Measurements from ENCODE around the gene DCAF15. TPM values are rescaled to one million over a fixed set of nuclear protein-coding genes. Genes with fewer than 3 reads are reported as not detected.

DCAF15 gene
- total RNA-seq, 4 donors from 2014 or later = 14.7 to 23.1 (median 19.5) TPM

GRCh38 chr19:13981988-13982501 lies 29.7 kb downstream of the DCAF15 start:
- Histone ChIP-seq H3K36me3 (peaks cover 0 to 43% (median 5%) of the 10 kb centered on the region in 3 donors), H3K27ac (no peak overlapping the region), H3K4me3 (no peak overlapping the region), H3K9me3 (no peaks in the 10 kb centered on the region), H3K27me3 (no peaks in the 10 kb centered on the region), H3K4me1 (peaks cover 28 to 53% (median 29%) of the 10 kb centered on the region in 3 donors)
- intact Hi-C loops (cut with DNase I) = no loop called here
- WGBS, 2 donors = 70 to 76% methylated on average over 3 to 5 of the region's 17 CpGs
- TF ChIP-seq CTCF (IDR thresholded peaks at IDR 0.05) (no peak), POLR2A (IDR thresholded peaks at IDR 0.05) (no peak)
- no peak for DNase-seq

GRCh38 chr19:13982773-13983172 lies 30.5 kb downstream of the DCAF15 start:
- Histone ChIP-seq H3K9me3 (no peaks in the 10 kb centered on the region), H3K27me3 (no peaks in the 10 kb centered on the region), H3K4me1 (peaks cover 29 to 60% (median 32%) of the 10 kb centered on the region in 3 donors), H3K36me3 (peaks cover 0 to 45% (median 5%) of the 10 kb centered on the region in 3 donors), H3K27ac (peak overlapping the region in 1 of 4 donors; percentile 2), H3K4me3 (no peak overlapping the region)
- DNase-seq = no peak
- intact Hi-C loops (cut with DNase I) = no loop called here
- 91 to 94% methylated on average over 6 of the region's 9 CpGs for WGBS, 2 donors
- TF ChIP-seq POLR2A (IDR thresholded peaks at IDR 0.05) (no peak), CTCF (IDR thresholded peaks at IDR 0.05) (no peak)

- no peak for TF ChIP-seq POLR2A (IDR thresholded peaks at IDR 0.05)
- TF ChIP-seq CTCF (IDR thresholded peaks at IDR 0.05) = no peak
- no peak for DNase-seq
- Histone ChIP-seq H3K27ac (peak overlapping the region in 1 of 4 donors; percentile 2), H3K4me1 (peaks cover 27 to 60% (median 28%) of the 10 kb centered on the region in 3 donors), H3K4me3 (no peak overlapping the region), H3K36me3 (peaks cover 0 to 49% (median 5%) of the 10 kb centered on the region in 3 donors), H3K27me3 (no peaks in the 10 kb centered on the region), H3K9me3 (no peaks in the 10 kb centered on the region)
- no CpG with 5 or more reads among the region's 21 CpGs for WGBS, 2 donors
- intact Hi-C loops (cut with DNase I) = no loop called here
Observed at GRCh38 chr19:13983213-13983889, 31.0 kb downstream of the DCAF15 start.

- H3K4me3 ChIP-seq = no peak overlapping the region
- DNase-seq = no peak
- no peaks in the 10 kb centered on the region for H3K9me3 ChIP-seq
- peaks cover 0 to 57% (median 5%) of the 10 kb centered on the region in 3 donors for H3K36me3 ChIP-seq
- intact Hi-C loops (cut with DNase I) = no loop called here
- TF ChIP-seq POLR2A (IDR thresholded peaks at IDR 0.05) (no peak), CTCF (IDR thresholded peaks at IDR 0.05) (no peak)
- no peak overlapping the region for H3K27ac ChIP-seq
- WGBS, 2 donors = 100% methylated on average over 1 to 2 of the region's 15 CpGs
- peaks cover 19 to 52% (median 23%) of the 10 kb centered on the region in 3 donors for H3K4me1 ChIP-seq
- H3K27me3 ChIP-seq = no peaks in the 10 kb centered on the region
Observed at GRCh38 chr19:13984186-13984585, 31.9 kb downstream of the DCAF15 start.

All from esophagus squamous epithelium (tissue), 5 donors.